GM19468 (cell line): ENCODE data around the gene PDE4D.
"Not testable (repeated sequence)": the region's sequence is repeated elsewhere in the genome, so short reads cannot be mapped to it uniquely, and the experiment has no call there.

ENCODE experiments used
- ATAC-seq: cut with Tn5 transposase; IDR thresholded peaks from one replicate; pipeline ENCODE4 v1.9.1; 2021; ENCODE audit warnings: mild to moderate bottlenecking, moderate library complexity, moderate number of reproducible peaks; ENCODE audit not compliant: unreplicated experiment; ENCODE audit errors: extremely low read depth

Gene PDE4D

DNA sequence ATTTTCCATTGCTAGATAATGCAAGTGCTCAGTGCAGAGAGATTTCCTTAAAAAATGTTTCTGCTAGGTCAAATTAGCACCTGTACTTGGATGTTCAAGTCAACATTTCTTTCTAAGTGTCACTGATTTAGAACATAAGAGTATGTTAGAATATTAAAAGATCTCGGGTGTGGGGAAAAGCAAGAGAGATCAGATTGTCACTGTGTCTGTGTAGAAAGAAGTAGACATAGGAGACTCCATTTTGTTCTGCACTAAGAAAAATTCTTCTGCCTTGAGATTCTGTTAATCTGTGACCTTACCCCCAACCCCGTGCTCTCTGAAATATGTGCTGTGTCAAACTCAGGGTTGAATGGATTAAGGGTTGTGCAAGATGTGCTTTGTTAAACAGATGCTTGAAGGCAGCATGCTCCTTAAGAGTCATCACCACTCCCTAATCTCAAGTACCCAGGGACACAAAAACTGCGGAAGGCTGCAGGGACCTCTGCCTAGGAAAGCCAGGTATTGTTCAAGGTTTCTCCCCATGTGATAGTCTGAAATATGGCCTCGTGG lies 429.8 kb downstream of the PDE4D start:
- not testable (repeated sequence) for ATAC-seq

DNA sequence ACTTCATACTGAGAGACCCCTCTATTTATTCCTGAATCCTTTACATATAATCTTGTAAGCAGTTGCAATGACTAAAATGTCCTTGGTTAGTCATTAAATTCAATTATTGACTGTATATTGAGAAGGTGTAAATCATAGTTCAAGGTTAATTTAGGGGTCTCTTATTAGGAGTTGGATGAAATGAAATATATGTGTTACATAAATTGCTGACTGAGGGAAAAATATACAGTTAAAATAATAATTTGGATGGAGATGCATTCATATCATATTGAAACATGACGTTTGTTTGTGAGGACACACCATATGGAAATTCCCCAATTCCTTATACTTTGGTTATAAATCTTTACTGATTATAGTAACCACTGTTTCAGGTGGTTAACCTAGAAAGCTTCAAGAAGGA lies 430.6 kb downstream of the PDE4D start:
- no peak for ATAC-seq

GRCh38 chr5:59460368-59461153 lies 433.0 kb downstream of the PDE4D start:
- ATAC-seq = no peak

- ATAC-seq = no peak
Observed at GRCh38 chr5:59458966-59459729, 434.4 kb downstream of the PDE4D start.

- no peak for ATAC-seq
Observed at GRCh38 chr5:59458321-59458720, 435.2 kb downstream of the PDE4D start.

GRCh38 chr5:59449905-59450644 lies 443.5 kb downstream of the PDE4D start:
- ATAC-seq = no peak

- no peak for ATAC-seq
Observed at GRCh38 chr5:59446356-59446755, 447.2 kb downstream of the PDE4D start.

DNA sequence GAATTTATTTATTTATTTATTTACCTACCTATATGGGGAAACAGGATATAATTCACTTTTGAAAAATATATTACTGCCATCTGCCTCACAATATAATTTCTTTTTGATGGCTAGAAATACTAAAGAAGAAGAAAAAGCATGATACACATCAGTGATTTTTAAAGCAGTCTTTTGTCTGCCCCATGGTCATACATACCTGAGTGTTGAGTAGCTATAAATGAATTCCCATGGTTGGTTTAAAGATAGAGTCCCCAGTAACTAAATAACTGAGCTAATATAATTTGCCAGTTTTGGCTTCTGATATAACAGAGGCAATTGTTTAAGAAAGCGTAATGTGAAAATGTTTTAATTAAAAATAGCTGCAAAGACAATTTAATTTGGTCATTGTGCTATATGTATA lies 447.8 kb downstream of the PDE4D start:
- no peak for ATAC-seq

DNA sequence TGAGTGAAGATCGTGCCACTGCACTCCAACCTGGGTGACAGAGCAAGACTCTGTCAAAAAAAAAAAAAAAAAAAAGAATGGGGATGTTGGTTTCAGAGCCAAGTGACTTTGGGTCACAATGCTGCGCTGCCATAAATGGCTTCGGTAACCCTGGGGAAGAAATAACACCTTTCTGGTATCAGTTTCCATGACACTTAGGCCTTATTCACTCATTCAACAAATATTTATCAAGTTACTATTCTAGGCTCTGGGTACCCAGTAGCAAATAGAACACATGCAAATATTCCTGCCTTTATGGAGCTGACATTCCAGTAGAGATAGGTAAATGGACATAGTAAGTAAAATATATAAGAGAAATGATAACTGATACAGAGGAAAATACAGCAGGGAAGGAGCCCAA lies 454.2 kb downstream of the PDE4D start:
- ATAC-seq = no peak

GRCh38 chr5:59437176-59437575 lies 456.4 kb downstream of the PDE4D start:
- no peak for ATAC-seq

GRCh38 chr5:59436364-59437148 lies 457.0 kb downstream of the PDE4D start:
- ATAC-seq = no peak

DNA sequence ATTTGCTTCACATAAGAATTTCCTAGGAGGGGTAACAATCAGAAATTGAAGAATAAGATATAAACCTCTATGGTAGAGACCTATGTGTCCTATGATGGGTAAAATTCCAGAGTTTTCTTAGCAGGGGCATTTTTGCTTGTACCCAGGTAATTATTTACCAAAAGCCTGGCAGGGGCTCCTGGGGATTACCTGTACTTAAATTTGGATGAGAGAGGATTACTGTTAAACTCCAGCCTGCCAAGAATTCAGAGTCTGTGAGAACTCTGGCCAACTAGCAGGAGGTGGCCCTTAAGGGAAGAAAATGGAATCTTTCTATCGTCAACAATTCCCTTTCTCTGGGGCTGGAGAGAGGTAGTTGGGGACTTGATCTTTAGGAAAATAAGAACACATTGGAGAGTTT lies 460.4 kb downstream of the PDE4D start:
- no peak for ATAC-seq

GRCh38 chr5:59430066-59430685 lies 463.4 kb downstream of the PDE4D start:
- ATAC-seq = no peak

DNA sequence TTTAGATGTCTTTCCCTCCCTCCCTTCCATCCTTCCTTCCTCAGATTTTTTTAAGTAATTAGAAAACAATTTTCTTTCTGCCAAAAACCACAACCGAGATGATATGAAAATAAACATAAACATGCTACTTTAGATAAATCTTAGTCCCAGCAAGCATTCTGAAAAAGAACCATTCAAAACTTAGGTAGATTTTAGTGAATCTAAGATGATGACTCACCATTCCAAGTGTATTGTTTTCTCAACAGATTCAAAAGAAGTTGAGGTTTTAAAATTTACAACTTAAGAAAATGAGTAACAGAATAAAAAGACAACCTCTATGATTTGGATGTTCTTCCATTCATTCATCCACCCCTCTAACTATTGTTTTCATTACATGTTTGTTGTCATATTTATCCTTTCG lies 465.1 kb downstream of the PDE4D start:
- no peak for ATAC-seq

- no peak for ATAC-seq
Observed at GRCh38 chr5:59424515-59424914, 469.0 kb downstream of the PDE4D start.

- ATAC-seq = no peak
Observed at GRCh38 chr5:59423021-59423420, 470.5 kb downstream of the PDE4D start.

- ATAC-seq = no peak
Observed at GRCh38 chr5:59421986-59422941, 471.3 kb downstream of the PDE4D start.

DNA sequence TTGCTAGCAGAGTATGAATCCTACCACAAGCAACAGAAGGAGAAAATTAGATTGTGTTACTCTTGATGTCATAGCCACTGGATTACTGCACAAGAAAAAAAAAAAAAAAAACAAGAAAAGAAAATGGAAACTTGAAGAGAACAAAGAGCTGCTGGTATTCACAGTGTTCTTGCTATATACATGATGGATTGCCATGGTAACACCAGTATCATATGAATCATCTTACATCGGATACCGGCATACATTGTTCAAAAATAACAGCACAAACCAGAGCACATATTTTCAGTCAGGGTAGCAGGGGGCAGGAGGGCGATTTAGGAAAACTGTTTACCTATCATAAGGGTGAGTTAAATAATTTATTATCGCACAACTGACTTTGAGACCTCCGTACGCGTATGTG lies 472.9 kb downstream of the PDE4D start:
- no peak for ATAC-seq
